Stimulated activated CD4-positive, alpha-beta T cell treated with anti-CD3 and anti-CD28 coated beads, TNF-alpha, amount 100 ng/mL, for 1 hour (primary cell): ENCODE results near the gene RNF213.

Experiments used
- DNase-seq, 3 donors: peaks; one replicate each; pipeline ENCODE4 v3.0.0-alpha.2; 2020; ENCODE audit warnings: low read depth in 3 of 3, low spot score in 1 of 3

Gene RNF213

GRCh38 chr17:80429356-80430275 is 169.0 kb downstream of the RNF213 start:
- DNase-seq, result no peak

GRCh38 chr17:80430446-80431245 is 170.0 kb downstream of the RNF213 start:
- DNase-seq, result no peak

GRCh38 chr17:80431246-80432195 is 170.9 kb downstream of the RNF213 start:
- DNase-seq, result no peak

- no peak for DNase-seq
Measured at GRCh38 chr17:80432350-80432955, 171.8 kb downstream of the RNF213 start.

- DNase-seq, result no peak
Measured at GRCh38 chr17:80432961-80433550, 172.4 kb downstream of the RNF213 start.

GRCh38 chr17:80433916-80434666 is 173.4 kb downstream of the RNF213 start:
- DNase-seq, result no peak

- no peak for DNase-seq
Measured at GRCh38 chr17:80437532-80437931, 176.9 kb downstream of the RNF213 start.

GRCh38 chr17:80438806-80439205 is 178.2 kb downstream of the RNF213 start:
- DNase-seq, result no peak

- DNase-seq, result no peak
Measured at GRCh38 chr17:80439499-80439898, 178.8 kb downstream of the RNF213 start.

- peak in 1 of 3 donors; percentile 16 for DNase-seq
Measured at GRCh38 chr17:80441133-80441578, 180.5 kb downstream of the RNF213 start.

GRCh38 chr17:80441598-80442322 is 181.1 kb downstream of the RNF213 start:
- DNase-seq, result no peak

- DNase-seq, result no peak
Measured at GRCh38 chr17:80442323-80442659, 181.6 kb downstream of the RNF213 start.

- no peak for DNase-seq
Measured at GRCh38 chr17:80442764-80443163, 182.1 kb downstream of the RNF213 start.

- no peak for DNase-seq
Measured at GRCh38 chr17:80443498-80443897, 182.8 kb downstream of the RNF213 start.

GRCh38 chr17:80443916-80444643 is 183.4 kb downstream of the RNF213 start:
- no peak for DNase-seq

- no peak for DNase-seq
Measured at GRCh38 chr17:80444644-80444979, 184.0 kb downstream of the RNF213 start.

GRCh38 chr17:80445007-80445725 is 184.5 kb downstream of the RNF213 start:
- no peak for DNase-seq

GRCh38 chr17:80445726-80446110 is 185.1 kb downstream of the RNF213 start:
- no peak for DNase-seq
